ENCODE data around the gene PIM3.

The PIM3 gene

GRCh38 chr22:49962751-49963646 is 2.4 kb downstream of the PIM3 start:
- peaks cover 9% of the 10 kb centered on the region for H3K27me3 ChIP-seq (ENCODE audit: control insufficient read depth, insufficient read depth, low read length, poor library complexity, severe bottlenecking)
- no peaks in the 10 kb centered on the region for H3K9me3 ChIP-seq (ENCODE audit: control insufficient read depth, low read length)
- 89 to 90% methylated on average over 63 of the region's 63 CpGs for WGBS, 2 experiments
- peaks cover 16% of the 10 kb centered on the region for H3K36me3 ChIP-seq (ENCODE audit: control insufficient read depth, insufficient read depth, low read length)
- no peak overlapping the region for H3K27ac ChIP-seq (ENCODE audit: insufficient read depth, low read depth, low read length, poor library complexity, severe bottlenecking)
- peaks cover 24% of the 10 kb centered on the region for H3K4me1 ChIP-seq (ENCODE audit: control insufficient read depth, insufficient read depth, low read length)
- H3K4me3 ChIP-seq (ENCODE audit: insufficient read depth, low read depth, low read length): peak overlapping the region; percentile 78

GRCh38 chr22:49963647-49964026 is 3.1 kb downstream of the PIM3 start:
- peaks cover 24% of the 10 kb centered on the region for H3K4me1 ChIP-seq (ENCODE audit: control insufficient read depth, insufficient read depth, low read length)
- no peaks in the 10 kb centered on the region for H3K9me3 ChIP-seq (ENCODE audit: control insufficient read depth, low read length)
- H3K36me3 ChIP-seq (ENCODE audit: control insufficient read depth, insufficient read depth, low read length): peaks cover 16% of the 10 kb centered on the region
- no peak overlapping the region for H3K4me3 ChIP-seq (ENCODE audit: insufficient read depth, low read depth, low read length)
- H3K27me3 ChIP-seq (ENCODE audit: control insufficient read depth, insufficient read depth, low read length, poor library complexity, severe bottlenecking): peaks cover 9% of the 10 kb centered on the region
- 78 to 82% methylated on average over 5 to 6 of the region's 6 CpGs for WGBS, 2 experiments
- H3K27ac ChIP-seq (ENCODE audit: insufficient read depth, low read depth, low read length, poor library complexity, severe bottlenecking): no peak overlapping the region

GRCh38 chr22:49964136-49965090 is 3.8 kb downstream of the PIM3 start:
- Histone ChIP-seq H3K4me3 (ENCODE audit: insufficient read depth, low read depth, low read length) (no peak overlapping the region), H3K9me3 (ENCODE audit: control insufficient read depth, low read length) (no peaks in the 10 kb centered on the region), H3K4me1 (ENCODE audit: control insufficient read depth, insufficient read depth, low read length) (peaks cover 24% of the 10 kb centered on the region), H3K27ac (ENCODE audit: insufficient read depth, low read depth, low read length, poor library complexity, severe bottlenecking) (no peak overlapping the region), H3K36me3 (ENCODE audit: control insufficient read depth, insufficient read depth, low read length) (peaks cover 16% of the 10 kb centered on the region), H3K27me3 (ENCODE audit: control insufficient read depth, insufficient read depth, low read length, poor library complexity, severe bottlenecking) (peaks cover 9% of the 10 kb centered on the region)
- 95% methylated on average over 19 of the region's 19 CpGs for WGBS, 2 experiments

GRCh38 chr22:49965091-49966040 is 4.8 kb downstream of the PIM3 start:
- WGBS, 2 experiments: 93 to 94% methylated on average over 22 of the region's 22 CpGs
- peaks cover 16% of the 10 kb centered on the region for H3K36me3 ChIP-seq (ENCODE audit: control insufficient read depth, insufficient read depth, low read length)
- no peaks in the 10 kb centered on the region for H3K9me3 ChIP-seq (ENCODE audit: control insufficient read depth, low read length)
- H3K4me3 ChIP-seq (ENCODE audit: insufficient read depth, low read depth, low read length): no peak overlapping the region
- peak overlapping the region; percentile 16 for H3K27ac ChIP-seq (ENCODE audit: insufficient read depth, low read depth, low read length, poor library complexity, severe bottlenecking)
- peaks cover 13% of the 10 kb centered on the region for H3K27me3 ChIP-seq (ENCODE audit: control insufficient read depth, insufficient read depth, low read length, poor library complexity, severe bottlenecking)
- H3K4me1 ChIP-seq (ENCODE audit: control insufficient read depth, insufficient read depth, low read length): peaks cover 24% of the 10 kb centered on the region

GRCh38 chr22:49966041-49966773 is 5.6 kb downstream of the PIM3 start:
- Histone ChIP-seq H3K4me3 (ENCODE audit: insufficient read depth, low read depth, low read length) (no peak overlapping the region), H3K27ac (ENCODE audit: insufficient read depth, low read depth, low read length, poor library complexity, severe bottlenecking) (no peak overlapping the region), H3K27me3 (ENCODE audit: control insufficient read depth, insufficient read depth, low read length, poor library complexity, severe bottlenecking) (peaks cover 19% of the 10 kb centered on the region), H3K9me3 (ENCODE audit: control insufficient read depth, low read length) (no peaks in the 10 kb centered on the region), H3K36me3 (ENCODE audit: control insufficient read depth, insufficient read depth, low read length) (peaks cover 16% of the 10 kb centered on the region), H3K4me1 (ENCODE audit: control insufficient read depth, insufficient read depth, low read length) (peaks cover 24% of the 10 kb centered on the region)
- 90 to 93% methylated on average over 11 of the region's 11 CpGs for WGBS, 2 experiments

- Histone ChIP-seq H3K27me3 (ENCODE audit: control insufficient read depth, insufficient read depth, low read length, poor library complexity, severe bottlenecking) (peaks cover 20% of the 10 kb centered on the region), H3K27ac (ENCODE audit: insufficient read depth, low read depth, low read length, poor library complexity, severe bottlenecking) (peak overlapping the region; percentile 44), H3K4me3 (ENCODE audit: insufficient read depth, low read depth, low read length) (no peak overlapping the region), H3K36me3 (ENCODE audit: control insufficient read depth, insufficient read depth, low read length) (peaks cover 16% of the 10 kb centered on the region), H3K4me1 (ENCODE audit: control insufficient read depth, insufficient read depth, low read length) (peaks cover 24% of the 10 kb centered on the region), H3K9me3 (ENCODE audit: control insufficient read depth, low read length) (no peaks in the 10 kb centered on the region)
- 85 to 87% methylated on average over 36 of the region's 36 CpGs for WGBS, 2 experiments
These were observed 6.5 kb downstream of the PIM3 start for GRCh38 chr22:49966774-49967705.

- peaks cover 27% of the 10 kb centered on the region for H3K27me3 ChIP-seq (ENCODE audit: control insufficient read depth, insufficient read depth, low read length, poor library complexity, severe bottlenecking)
- no peak overlapping the region for H3K4me3 ChIP-seq (ENCODE audit: insufficient read depth, low read depth, low read length)
- H3K9me3 ChIP-seq (ENCODE audit: control insufficient read depth, low read length): no peaks in the 10 kb centered on the region
- 80 to 81% methylated on average over 18 of the region's 18 CpGs for WGBS, 2 experiments
- peaks cover 14% of the 10 kb centered on the region for H3K36me3 ChIP-seq (ENCODE audit: control insufficient read depth, insufficient read depth, low read length)
- peaks cover 19% of the 10 kb centered on the region for H3K4me1 ChIP-seq (ENCODE audit: control insufficient read depth, insufficient read depth, low read length)
- no peak overlapping the region for H3K27ac ChIP-seq (ENCODE audit: insufficient read depth, low read depth, low read length, poor library complexity, severe bottlenecking)
These were observed 7.2 kb downstream of the PIM3 start for GRCh38 chr22:49967706-49968208.

- Histone ChIP-seq H3K27me3 (ENCODE audit: control insufficient read depth, insufficient read depth, low read length, poor library complexity, severe bottlenecking) (peaks cover 30% of the 10 kb centered on the region), H3K27ac (ENCODE audit: insufficient read depth, low read depth, low read length, poor library complexity, severe bottlenecking) (no peak overlapping the region), H3K4me3 (ENCODE audit: insufficient read depth, low read depth, low read length) (no peak overlapping the region), H3K4me1 (ENCODE audit: control insufficient read depth, insufficient read depth, low read length) (peaks cover 18% of the 10 kb centered on the region), H3K9me3 (ENCODE audit: control insufficient read depth, low read length) (no peaks in the 10 kb centered on the region), H3K36me3 (ENCODE audit: control insufficient read depth, insufficient read depth, low read length) (peaks cover 7% of the 10 kb centered on the region)
- 91 to 96% methylated on average over 11 of the region's 11 CpGs for WGBS, 2 experiments
These were observed 7.8 kb downstream of the PIM3 start for GRCh38 chr22:49968313-49968830.

Measured in ectodermal cell (in vitro differentiated cells).